Left forelimb (tissue), 1 donor: ENCODE measurements around the gene CCNDBP1.
"Not testable (repeated sequence)": the region's sequence is repeated elsewhere in the genome, so short reads cannot be mapped to it uniquely, and the experiment has no call there.

Experiments used
- DNase-seq: peaks from one replicate; pipeline ENCODE4 v3.0.0-alpha.2; 2018; ENCODE audit warnings: low spot score

The CCNDBP1 gene

GRCh38 chr15:43218908-43219706 lies 33.9 kb downstream of the CCNDBP1 start:
- no peak for DNase-seq

- no peak for DNase-seq
Observed at GRCh38 chr15:43219929-43220928, 35.0 kb downstream of the CCNDBP1 start.

GRCh38 chr15:43220991-43221403 lies 35.8 kb downstream of the CCNDBP1 start, which contains the start of gene EPB42:
EPB42 (minus strand) TSS chr15:43221018; CDS start chr15:43220825, 193 bp downstream.
- DNase-seq, result no peak

- no peak for DNase-seq
Observed at GRCh38 chr15:43221422-43221821, 36.2 kb downstream of the CCNDBP1 start.

- no peak for DNase-seq
Observed at GRCh38 chr15:43225201-43225949, 40.2 kb downstream of the CCNDBP1 start.

- DNase-seq, result not testable (repeated sequence)
Observed at GRCh38 chr15:43225950-43226255, 40.7 kb downstream of the CCNDBP1 start.

- no peak for DNase-seq
Observed at GRCh38 chr15:43226436-43227305, 41.5 kb downstream of the CCNDBP1 start.

GRCh38 chr15:43229977-43230376 lies 44.8 kb downstream of the CCNDBP1 start:
- DNase-seq, result no peak

GRCh38 chr15:43230640-43231115 lies 45.5 kb downstream of the CCNDBP1 start:
- DNase-seq, result no peak

GRCh38 chr15:43232289-43232874 lies 47.2 kb downstream of the CCNDBP1 start:
- no peak for DNase-seq

GRCh38 chr15:43235536-43235935 lies 50.3 kb downstream of the CCNDBP1 start:
- DNase-seq, result no peak

GRCh38 chr15:43237842-43238470 lies 52.8 kb downstream of the CCNDBP1 start:
- DNase-seq, result no peak

- DNase-seq, result peak; percentile 49
Observed at GRCh38 chr15:43238671-43239131, 53.5 kb downstream of the CCNDBP1 start.

- DNase-seq, result no peak
Observed at GRCh38 chr15:43239732-43240491, 54.7 kb downstream of the CCNDBP1 start.

- peak; percentile 78 for DNase-seq
Observed at GRCh38 chr15:43241100-43241499, 55.9 kb downstream of the CCNDBP1 start.

GRCh38 chr15:43242616-43243015 lies 57.4 kb downstream of the CCNDBP1 start:
- no peak for DNase-seq

- no peak for DNase-seq
Observed at GRCh38 chr15:43243020-43243645, 57.9 kb downstream of the CCNDBP1 start.

- no peak for DNase-seq
Observed at GRCh38 chr15:43244092-43244491, 58.9 kb downstream of the CCNDBP1 start.
